CD4-positive, alpha-beta T cell treated with Interleukin-4 for 4 hours (primary cell): ENCODE results near the gene WRNIP1.
A peak's percentile ranks its signal among the peaks of the same experiment; 100 is the strongest.
"Not testable (repeated sequence)": the region's sequence is repeated elsewhere in the genome, so short reads cannot be mapped to it uniquely, and the experiment has no call there.

ENCODE experiments used
- DNase-seq: peaks from one replicate; pipeline ENCODE4 v3.0.0-alpha.2; 2020

WRNIP1 gene

DNA sequence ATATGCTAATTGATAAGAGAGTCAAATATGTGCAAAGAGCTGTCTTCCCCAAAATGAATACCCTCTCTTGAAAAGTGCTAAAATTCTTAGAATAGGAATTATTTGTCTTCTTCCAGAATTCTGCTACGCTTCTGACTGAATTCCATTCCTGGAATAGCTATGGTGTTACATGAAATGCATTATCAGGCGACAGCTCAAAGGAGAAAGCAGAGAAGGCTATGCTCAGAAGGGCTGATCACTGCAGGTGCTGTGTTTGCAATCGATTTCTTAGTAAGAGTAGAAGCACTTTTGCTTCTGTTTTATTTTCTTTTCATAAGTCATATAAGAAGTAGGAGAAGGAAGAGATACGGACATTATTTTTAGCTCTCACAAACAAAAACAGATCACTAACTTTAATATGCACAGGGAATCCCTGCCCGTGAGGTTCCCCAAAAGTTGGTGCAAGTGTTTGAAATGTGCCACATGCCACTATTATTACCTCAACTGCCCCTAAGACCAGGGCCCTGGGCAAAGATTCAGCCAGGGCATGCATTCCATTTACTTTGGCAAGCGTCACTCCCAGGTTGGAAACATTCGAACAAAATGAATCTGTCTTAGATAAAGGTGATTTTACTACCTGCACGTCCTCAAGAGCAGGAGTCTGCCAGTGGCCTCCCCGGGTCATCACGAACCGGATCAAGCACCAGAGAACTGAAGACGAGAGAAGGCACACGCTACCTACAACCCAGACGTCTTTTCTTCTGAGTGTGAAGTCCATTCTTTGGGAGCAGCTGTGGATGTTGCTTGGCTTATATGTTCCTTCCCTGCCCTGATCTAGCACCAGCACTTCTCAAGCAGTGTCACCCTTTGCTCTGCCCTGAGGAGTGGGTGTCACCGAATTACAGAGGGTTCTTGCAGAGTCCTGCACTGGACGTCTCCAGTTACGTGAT, 21.6 kb upstream of the WRNIP1 start:
- DNase-seq, result no peak

DNA sequence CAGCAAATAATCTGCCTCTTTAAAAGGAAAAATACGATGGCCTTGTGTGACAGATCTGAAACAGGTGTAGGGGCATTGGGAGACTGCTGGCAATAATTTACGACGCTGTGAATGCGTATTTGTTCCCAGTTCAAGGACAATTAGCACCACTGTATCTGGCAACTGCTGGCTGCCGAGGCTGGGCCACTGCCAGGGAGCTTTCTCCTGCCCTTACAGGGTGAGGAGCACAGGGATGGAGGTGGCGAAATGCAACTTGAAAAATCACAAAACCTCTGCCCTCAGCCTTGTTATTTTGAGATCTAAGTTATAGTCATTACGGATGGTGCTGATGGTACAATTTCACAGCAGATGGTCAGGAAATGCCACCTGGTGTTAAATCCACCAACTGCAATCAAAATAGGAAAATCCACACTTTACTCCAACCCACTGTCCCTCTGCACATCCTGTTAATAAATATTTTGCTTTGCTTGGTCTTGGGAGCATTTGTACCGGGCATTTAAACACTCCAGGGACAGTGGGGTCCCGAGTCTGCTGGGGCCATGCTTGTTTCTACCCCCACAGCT, 20.9 kb upstream of the WRNIP1 start:
- no peak for DNase-seq

DNA sequence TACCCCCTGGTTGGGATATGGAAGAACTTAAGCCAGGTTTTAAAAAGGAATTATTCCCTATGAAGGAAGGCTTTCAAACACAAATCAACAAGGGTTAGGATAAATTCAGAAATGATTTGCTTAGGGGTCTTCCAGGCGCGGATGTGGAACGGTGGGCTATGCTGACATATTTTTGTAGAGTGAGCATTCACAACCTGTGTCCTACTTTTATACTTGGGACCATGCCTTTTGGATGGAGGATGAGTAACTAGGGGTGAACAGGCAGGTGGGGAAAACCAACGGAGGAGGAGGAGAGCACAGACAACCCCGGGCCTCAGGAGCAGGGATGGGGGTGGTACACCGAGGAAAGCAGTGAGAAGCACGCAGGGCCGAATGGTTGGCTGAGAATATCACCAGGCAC, 20.4 kb upstream of the WRNIP1 start:
- no peak for DNase-seq

DNA sequence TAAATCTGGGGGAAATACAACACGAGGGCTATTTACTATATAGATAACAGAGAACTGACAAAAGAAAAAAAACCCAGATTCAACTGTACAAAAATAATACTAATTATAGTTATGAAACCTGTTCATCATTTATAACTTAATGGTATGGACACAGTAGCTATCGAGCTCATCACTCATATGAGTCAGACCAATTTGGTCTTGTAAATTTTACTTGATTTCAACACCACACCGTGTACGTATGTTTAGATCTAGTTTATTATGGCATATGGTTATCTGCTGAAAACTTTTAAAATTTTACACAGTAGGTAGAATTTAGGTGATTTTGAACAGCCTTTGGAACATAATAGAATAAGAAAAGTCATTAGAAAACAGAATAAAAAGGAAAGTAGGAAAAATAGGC, 19.9 kb upstream of the WRNIP1 start:
- DNase-seq, result no peak

DNA sequence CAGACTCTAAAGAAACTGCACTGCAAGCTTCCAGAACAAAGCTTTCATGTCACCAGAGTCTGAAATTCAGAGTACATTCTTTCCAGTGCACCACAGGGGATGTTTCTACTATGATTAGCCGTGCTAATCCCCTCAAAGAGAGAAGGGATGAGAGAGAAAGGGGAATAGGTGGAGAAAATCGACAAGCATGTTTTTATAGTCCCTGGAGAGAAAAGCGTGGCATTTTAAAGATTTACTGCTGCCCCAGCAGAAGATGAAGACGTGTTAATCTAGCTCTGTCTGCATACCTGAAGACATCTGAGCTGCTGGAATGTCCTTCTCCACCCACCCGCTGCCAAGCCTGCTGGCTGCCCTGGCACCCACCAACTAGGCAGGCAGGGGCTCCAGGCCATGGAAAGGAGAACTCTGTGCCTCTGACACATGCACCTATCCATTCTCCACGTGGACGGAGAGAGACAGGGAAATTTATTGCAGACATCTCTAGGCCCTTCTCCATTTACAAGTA, 18.6 kb upstream of the WRNIP1 start:
- no peak for DNase-seq

DNA sequence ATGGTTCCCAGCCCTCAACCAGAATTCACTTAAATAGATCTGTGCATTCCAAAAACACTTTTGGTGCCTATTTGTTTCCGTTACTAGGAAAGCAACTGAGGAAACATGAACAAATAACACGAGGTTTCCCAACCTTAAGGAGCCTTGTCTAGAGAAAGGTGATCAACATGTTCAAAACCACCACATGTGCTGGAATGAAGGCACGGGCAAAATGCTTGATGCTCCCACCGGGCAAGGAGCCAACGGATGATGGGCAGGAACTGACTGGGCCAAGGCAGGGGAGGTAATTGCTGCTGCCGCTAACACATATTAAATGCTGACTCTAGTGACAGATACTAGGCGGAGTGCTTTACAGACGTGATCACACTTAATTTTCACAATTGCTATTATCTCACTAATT, 17.0 kb upstream of the WRNIP1 start:
- DNase-seq, result no peak

DNA sequence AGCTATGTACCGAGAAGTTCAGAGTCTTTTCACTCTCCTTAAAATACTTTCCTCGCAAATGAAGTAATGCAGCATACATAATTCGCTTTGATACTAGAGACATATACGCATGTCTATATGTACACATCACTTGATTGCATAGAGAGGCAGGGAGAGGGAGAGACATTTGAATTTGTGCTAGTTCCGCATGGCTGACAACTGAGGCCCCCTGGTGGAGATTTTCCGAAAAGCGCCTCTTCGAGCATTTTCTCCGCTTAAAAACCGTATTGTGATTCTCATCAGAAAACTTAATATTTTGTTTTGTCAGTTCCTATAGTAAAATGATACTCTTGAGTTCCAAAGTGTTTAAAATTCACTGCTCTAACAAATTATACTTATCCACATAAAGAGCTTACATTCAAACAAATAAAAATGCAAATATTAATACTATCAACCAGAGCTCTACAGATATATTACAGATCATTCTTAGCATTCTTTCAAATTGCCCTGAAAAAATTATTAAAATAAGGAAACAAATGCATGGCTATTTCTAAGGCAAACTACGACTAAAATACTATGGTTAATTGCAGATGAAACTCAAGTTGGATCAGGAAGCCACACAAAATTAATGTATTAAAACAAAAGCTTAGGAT, 15.1 kb upstream of the WRNIP1 start:
- peak; percentile 71 for DNase-seq

DNA sequence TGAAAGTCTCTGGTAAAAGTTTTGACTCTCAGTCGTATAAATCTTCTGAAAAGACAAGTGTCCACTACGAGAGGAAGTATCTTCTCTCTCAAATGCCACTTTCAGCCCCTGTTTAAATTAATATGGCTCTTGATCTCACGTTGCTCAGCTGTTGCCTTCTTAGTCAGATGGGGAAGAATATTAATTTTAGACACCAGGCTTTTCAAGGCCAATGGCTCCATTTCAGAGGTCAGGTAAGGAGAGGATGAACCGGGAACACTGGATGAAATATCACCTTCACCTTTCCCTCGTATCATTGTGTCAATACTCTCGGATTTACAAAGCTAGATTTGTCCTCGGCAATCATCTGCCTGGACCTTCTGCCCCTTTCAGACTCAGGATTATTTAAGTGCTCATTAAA, 14.4 kb upstream of the WRNIP1 start, which contains the start of gene MYLK4:
MYLK4 (minus strand) TSS at position 91 of the 400 bp plus-strand sequence. CDS start 1,628 bp downstream, outside the sequence.
- no peak for DNase-seq

DNA sequence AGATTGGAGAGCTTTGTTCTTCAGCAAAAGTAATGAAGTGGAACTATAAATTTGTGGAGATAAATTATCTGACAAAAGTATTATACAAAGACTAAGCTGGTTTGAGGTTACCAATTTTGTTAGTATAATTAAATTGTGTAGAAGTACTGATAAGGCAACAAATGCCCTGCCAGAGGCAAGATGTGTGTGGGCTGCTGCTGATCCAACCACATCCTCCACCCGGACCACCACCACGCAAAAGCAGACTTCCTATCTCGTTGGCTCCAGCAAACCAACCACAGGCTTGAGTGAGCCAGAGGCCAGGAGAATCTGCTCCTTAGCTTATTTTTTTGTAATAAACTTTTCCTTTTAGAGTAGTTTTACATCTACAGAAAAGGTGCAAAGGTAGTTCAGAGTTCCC, 13.3 kb upstream of the WRNIP1 start:
- no peak for DNase-seq

DNA sequence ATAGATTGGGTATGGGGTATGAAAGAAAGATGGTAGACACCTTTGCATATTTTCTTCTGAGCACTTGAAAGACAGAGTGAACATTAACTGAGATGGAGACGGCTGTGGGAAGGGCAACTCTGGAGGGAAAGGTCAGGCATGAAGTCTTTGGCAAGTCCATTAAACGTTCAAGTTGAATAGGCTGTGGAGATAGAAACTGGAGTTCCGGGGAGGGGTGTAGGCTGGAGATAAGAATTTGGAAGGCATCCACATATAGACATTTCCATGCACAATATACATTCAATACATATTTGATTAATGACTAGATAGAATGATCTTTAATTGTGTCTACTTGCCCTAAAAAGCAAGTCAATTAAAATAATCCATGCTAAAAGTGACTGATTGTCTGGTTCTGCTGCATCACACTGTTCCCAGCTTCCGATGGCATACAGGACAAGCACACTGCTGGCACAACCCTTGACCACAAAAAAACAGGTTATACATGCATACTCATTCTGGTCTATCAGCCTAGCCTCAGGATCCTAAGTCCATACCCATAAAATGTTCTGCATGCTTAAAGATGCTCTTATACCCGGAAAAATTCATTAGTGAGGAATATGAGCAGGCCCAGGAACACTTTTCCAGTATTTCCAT, 12.6 kb upstream of the WRNIP1 start:
- no peak for DNase-seq

DNA sequence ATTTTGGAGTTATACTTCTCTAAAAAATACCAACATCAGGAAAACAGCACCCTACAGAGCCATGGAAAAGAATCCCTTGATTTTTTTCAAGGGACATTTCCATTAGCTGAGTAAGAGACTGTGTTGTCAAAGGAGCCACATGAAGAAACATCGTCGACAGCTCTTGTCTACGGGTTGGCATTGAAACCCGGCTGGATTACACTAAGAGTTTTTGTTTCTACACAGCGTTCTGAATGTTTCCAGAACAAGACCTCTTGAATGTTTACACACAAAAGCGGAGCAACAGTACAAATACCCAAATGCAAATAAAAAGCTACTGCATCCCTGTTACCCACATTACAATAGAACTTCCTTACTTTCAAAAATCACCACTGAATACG, 12.1 kb upstream of the WRNIP1 start:
- no peak for DNase-seq

DNA sequence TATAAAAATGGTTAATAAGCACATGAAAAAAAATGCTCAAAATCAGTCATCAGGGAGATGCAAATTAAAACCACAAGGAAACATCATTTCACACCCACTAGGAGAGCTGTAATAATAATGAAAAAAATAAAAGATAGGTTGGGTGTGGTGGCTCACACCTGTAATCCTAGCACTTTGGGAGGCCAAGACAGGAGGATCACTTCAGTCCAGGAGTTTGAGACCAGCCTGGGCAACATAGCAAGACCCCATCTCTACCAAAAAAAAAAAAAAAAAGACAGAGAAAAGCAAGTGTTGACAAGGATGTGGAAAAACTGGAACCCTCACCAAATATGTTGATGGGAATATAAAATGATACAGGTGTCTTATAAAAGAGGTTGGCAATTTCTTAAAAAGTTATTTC, 11.4 kb upstream of the WRNIP1 start:
- no peak for DNase-seq

DNA sequence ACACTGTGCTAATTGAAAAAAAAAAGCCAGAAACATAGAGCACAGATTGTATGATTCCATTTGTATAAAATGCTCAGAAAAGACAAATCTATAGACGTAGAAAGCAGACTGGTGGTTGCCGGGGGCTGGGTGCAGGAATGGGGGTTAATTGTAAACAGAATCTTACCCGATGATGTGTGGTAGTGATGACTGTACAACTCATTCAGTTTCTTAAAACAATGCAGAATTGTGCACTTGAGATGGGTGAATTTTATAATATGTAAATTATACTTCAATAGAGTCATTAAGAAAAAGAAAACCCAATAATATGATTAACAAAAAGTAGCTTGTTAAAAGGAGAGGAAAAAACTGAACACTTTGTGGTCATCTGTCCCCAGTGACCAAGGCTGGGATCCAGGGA, 10.8 kb upstream of the WRNIP1 start:
- no peak for DNase-seq

DNA sequence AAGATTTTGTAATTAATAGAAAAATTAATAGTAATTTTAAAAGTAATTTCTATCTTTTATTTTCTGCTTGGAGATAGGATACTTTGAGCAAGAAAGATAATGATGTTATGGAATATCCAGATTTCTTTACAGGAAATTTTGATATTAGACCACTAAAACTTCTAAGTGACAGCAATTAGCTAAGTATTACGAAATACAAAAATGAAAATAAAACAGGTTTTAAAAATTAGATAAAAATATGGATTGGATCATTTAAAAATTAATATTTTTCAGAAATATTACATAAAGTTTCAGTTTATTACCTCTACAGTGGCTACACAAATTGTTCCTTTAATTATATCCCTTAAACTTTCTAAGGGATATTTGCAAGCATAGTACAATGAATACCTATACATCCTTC, 10.3 kb upstream of the WRNIP1 start:
- no peak for DNase-seq

DNA sequence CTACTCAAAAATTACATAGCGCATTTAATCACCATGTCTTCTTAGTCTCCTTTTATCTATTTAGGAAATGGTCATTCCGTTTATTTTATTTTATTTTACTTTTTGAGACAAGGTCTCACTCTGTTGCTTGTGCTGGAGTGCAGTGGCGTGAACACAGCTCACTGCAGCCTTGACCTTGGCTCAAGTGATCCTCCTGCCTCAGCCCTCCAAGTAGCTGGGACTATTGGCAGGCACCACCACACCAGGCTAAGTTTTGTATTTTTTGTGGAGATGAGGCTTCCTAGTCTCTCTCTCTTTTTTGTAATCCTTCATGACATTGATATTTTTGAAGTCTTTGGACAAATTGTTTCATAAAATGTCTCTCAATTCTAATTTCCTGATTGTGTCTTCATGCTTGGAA, 9.7 kb upstream of the WRNIP1 start:
- DNase-seq, result no peak

DNA sequence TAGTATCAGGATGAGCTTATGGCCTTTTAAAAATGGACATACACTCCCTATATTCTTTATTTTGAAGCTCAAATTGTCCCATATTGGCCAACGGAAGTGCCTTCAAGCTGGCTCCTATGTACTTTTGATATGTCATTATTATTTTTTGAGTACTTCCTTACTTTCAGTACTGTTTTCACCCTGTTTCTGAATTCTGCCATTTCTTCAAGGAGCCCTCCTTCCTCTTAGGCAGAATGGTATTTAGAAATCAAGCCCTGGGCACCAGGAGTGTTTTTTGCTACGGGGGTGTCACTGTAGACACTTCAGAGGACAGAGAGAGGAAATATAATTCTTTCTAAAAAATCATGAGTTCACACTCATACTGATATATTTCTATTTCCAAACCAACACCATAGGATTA, 9.0 kb upstream of the WRNIP1 start:
- DNase-seq, result no peak

DNA sequence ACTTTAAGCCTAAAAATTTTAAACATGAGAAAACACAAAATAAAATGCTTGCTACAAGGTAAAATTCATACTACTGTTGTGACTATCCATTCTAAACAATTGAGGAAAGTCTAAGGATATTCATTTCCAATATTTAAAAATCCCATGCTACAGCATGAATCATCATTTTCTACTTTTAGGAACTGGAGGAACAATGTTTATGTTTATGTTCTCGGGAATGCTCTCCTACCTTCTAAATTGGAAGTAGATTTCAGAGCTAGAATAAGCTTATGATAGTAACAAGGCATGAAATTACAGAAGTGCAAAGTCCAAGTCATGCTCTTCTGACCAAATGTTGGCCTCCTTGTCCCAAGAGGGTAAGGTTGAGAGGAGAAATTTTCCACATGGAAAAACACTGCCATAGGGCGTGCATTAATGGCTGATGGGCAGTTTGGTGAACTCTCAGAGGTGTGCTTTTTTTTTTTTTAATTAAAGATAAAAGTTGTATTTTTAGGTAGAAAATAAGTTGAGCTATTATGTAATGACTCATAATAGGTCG, 8.4 kb upstream of the WRNIP1 start:
- DNase-seq, result no peak

DNA sequence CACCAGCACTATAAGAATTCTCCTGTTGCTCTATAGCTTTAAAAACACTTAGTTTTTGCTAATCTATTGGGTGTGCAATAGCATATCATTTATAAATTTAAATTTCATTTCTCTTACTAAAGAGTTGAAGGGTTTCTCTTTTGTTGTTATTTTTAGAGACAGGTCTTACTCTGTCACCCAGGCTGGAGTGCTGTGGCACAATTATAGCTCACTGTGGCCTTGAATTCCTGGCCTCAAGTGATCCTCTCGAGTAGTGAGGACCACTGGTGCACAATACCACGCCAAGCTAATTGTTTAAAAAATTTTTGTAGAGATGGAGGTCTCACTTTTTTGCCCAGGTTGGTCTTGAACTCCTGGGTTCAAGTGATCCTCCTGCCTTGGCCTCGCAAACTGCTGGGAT, 6.2 kb upstream of the WRNIP1 start:
- no peak for DNase-seq

DNA sequence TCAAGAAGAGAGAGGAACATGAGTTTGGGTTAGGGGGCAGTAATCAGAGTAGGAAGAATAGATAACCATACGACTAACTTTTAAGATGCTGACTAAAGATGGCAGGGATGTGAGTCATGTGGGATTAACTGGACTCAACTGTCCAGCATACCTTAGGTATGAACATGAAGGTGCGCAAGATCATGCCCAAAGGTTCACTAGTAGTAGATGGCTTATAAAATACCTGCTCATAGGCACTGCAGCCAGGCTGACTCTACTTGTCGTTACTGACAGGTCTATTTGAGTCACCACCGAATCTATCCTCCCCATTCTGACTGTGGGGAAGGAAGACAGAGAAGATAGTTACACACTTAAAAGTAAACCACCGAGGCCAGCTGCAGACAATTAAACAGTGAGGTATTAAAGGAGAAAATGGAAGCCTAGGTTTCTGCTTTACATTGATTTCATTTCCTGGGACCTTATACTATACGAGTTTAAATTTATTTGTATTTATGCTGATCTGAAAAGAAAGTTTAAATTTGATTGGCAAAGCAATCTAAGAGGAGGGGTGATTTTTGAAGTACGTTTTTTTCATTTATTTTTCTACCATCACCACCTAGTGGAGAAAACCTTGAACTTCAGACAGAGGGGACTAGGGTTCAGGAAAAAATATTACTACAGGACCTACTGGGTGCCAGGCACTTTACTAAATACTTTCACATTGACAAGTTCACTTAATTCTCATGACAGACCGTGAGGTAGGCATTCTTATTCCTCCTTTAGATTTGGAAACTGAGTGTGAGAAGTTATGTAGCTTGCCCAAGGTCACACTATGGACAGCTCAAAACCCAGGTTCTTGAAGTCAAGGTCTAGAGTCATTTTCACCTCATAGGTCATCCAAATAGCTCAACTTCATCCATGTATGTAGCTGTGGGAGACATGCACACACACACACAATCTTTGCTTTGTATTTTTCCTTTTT, 4.0 kb upstream of the WRNIP1 start:
- DNase-seq, result peak; percentile 61

DNA sequence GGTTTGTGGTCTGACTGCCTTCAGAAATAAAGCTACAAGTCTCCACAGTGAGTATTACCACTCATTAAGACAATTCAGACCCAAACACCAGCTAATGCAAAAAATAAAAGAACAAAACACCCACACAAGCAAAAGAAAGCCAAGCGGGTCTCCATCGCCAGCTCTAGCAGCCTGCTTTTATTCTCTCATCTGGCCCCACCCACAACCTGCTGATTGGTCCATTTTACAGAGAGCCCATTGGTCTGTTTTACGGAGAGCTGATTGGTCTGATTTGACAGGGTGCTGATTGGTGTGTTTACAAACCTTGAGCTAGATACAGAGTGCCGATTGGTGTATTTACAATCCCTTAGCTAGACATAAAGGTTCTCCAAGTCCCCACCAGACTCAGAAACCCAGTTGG, 2.3 kb upstream of the WRNIP1 start:
- not testable (repeated sequence) for DNase-seq

DNA sequence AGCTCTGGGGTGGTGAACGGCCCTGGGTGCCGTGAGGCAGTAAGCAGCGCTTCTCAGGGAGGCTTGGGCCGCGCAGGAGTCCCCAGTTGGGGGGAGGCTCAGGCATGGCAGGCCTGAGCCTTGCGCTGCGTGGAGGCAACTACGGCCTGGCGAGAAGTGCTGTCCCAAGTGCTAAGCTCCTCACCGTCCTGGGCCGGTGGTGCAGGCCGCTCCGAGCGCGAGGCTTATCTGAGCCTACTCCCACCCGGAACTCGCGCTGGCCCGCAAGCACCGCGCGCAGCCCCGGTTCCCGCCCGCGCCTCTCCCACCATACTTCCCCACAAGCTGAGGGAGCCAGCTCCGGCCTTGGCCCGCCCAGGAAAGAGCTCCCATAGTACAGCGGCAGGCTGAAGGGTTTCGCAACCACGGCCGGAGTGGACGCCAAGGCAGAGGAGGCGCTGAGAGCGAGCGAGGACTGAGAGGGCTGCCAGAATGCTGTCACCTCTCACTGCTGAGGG, 1.8 kb upstream of the WRNIP1 start:
- DNase-seq, result no peak
